Brain pericyte (primary cell): ENCODE measurements around the gene UGT1A10.
"Not testable (repeated sequence)": the region's sequence is repeated elsewhere in the genome, so short reads cannot be mapped to it uniquely, and the experiment has no call there.

ENCODE experiments used
- DNase-seq: peaks from one replicate; pipeline ENCODE4 v3.0.0-alpha.2; 2012; ENCODE audit warnings: low read depth, low spot score

The UGT1A10 gene

GRCh38 chr2:233636306-233636705 is at the start of gene UGT1A10:
UGT1A10 (plus strand) TSS chr2:233636448; CDS start chr2:233636523, 75 bp downstream.
- not testable (repeated sequence) for DNase-seq

GRCh38 chr2:233588400-233588799 is 47.8 kb upstream of the UGT1A10 start:
- DNase-seq: no peak

- not testable (repeated sequence) for DNase-seq
Observed at GRCh38 chr2:233592706-233593105, 43.5 kb upstream of the UGT1A10 start.

GRCh38 chr2:233593201-233593600 is 43.0 kb upstream of the UGT1A10 start:
- DNase-seq: no peak

GRCh38 chr2:233597522-233597921 is 38.7 kb upstream of the UGT1A10 start:
- no peak for DNase-seq

GRCh38 chr2:233598952-233599351 is 37.3 kb upstream of the UGT1A10 start:
- no peak for DNase-seq

- no peak for DNase-seq
Observed at GRCh38 chr2:233600386-233600785, 35.9 kb upstream of the UGT1A10 start.

- no peak for DNase-seq
Observed at GRCh38 chr2:233602076-233602475, 34.2 kb upstream of the UGT1A10 start.

- no peak for DNase-seq
Observed at GRCh38 chr2:233603520-233603919, 32.7 kb upstream of the UGT1A10 start.

- DNase-seq: no peak
Observed at GRCh38 chr2:233604826-233605225, 31.4 kb upstream of the UGT1A10 start.

- no peak for DNase-seq
Observed at GRCh38 chr2:233605680-233606079, 30.6 kb upstream of the UGT1A10 start.

- DNase-seq: no peak
Observed at GRCh38 chr2:233611284-233611683, 25.0 kb upstream of the UGT1A10 start.

- not testable (repeated sequence) for DNase-seq
Observed at GRCh38 chr2:233617476-233617875, 18.8 kb upstream of the UGT1A10 start, which contains the start of gene UGT1A8. UGT1A8 (plus strand) TSS chr2:233617633; CDS start chr2:233617708, 75 bp downstream.

- no peak for DNase-seq
Observed at GRCh38 chr2:233620204-233620603, 16.0 kb upstream of the UGT1A10 start.

- not testable (repeated sequence) for DNase-seq
Observed at GRCh38 chr2:233621863-233622262, 14.4 kb upstream of the UGT1A10 start.

- DNase-seq: no peak
Observed at GRCh38 chr2:233627331-233628025, 8.8 kb upstream of the UGT1A10 start.

- DNase-seq: no peak
Observed at GRCh38 chr2:233638836-233639235, 2.6 kb downstream of the UGT1A10 start.

GRCh38 chr2:233639860-233640259 is 3.6 kb downstream of the UGT1A10 start:
- DNase-seq: no peak

GRCh38 chr2:233643128-233643527 is 6.9 kb downstream of the UGT1A10 start:
- DNase-seq: no peak

GRCh38 chr2:233646033-233646432 is 9.8 kb downstream of the UGT1A10 start:
- DNase-seq: not testable (repeated sequence)

- DNase-seq: no peak
Observed at GRCh38 chr2:233650981-233651380, 14.7 kb downstream of the UGT1A10 start.

GRCh38 chr2:233651430-233651829 is 15.2 kb downstream of the UGT1A10 start:
- DNase-seq: no peak

GRCh38 chr2:233654501-233654900 is 18.3 kb downstream of the UGT1A10 start:
- DNase-seq: no peak

- DNase-seq: no peak
Observed at GRCh38 chr2:233655043-233655442, 18.8 kb downstream of the UGT1A10 start.
